ENCODE results near the gene PTPN4. TPM values are rescaled to one million over a fixed set of nuclear protein-coding genes. Genes with fewer than 3 reads are reported as not detected.

PTPN4 gene
- total and polyA plus RNA-seq, 2 of the 13 experiments (the other 11 are each of a cell fraction or from before 2014, with no cell fraction given): 20.3 to 34.6 TPM

DNA sequence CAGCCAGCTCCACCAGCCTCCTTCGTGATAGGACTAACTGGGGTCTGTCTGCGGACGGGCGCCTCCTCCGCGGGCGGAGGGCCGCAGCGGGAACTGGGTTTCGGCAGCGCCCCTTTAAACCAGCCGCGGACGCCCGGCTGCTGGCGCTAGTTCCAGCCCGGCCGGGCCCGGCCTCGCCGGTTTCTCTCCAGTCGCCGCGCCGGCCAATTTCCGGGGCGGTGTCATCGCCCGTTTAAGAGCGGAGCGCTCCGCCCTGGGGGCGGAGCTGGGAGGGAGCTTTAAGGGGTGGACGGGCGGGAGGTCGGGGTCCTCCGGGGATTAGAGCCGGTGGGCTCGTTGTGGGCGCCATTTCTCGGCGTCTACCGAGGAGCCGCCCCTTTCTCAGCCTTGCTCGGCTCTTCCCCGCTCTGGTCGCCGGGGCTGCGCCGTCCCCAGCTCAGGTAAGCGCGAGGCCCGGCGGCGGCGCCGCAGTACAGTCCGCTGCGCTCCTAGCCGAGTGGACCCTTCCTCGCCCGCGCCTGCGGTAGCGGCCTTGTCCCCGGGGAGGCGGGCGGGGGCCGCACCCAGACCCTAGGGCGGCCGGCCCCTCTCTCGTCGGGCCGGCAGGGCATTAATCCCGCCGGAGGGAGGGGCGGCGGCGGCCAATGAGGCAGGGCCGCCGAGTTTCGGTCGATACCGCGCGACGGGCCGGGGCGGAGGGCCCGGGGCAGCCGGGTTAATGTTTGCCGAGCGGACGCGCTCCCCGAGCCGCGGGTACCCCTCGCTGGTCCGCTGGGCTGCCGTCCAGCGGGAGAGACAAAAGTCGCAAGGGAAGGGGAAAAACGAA lies 253.3 kb downstream of the PTPN4 start, which contains the start of gene EPB41L5 (continued):
- TF ChIP-seq, protein P1, sequence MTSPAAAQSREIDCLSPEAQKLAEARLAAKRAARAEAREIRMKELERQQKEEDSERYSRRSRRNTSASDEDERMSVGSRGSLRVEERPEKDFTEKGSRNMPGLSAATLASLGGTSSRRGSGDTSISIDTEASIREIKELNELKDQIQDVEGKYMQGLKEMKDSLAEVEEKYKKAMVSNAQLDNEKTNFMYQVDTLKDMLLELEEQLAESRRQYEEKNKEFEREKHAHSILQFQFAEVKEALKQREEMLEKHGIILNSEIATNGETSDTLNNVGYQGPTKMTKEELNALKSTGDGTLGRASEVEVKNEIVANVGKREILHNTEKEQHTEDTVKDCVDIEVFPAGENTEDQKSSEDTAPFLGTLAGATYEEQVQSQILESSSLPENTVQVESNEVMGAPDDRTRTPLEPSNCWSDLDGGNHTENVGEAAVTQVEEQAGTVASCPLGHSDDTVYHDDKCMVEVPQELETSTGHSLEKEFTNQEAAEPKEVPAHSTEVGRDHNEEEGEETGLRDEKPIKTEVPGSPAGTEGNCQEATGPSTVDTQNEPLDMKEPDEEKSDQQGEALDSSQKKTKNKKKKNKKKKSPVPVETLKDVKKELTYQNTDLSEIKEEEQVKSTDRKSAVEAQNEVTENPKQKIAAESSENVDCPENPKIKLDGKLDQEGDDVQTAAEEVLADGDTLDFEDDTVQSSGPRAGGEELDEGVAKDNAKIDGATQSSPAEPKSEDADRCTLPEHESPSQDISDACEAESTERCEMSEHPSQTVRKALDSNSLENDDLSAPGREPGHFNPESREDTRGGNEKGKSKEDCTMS (CRISPR knock-in tag; conservative IDR thresholded peaks at IDR 0.05): no peak
- TF ChIP-seq, protein P2, sequence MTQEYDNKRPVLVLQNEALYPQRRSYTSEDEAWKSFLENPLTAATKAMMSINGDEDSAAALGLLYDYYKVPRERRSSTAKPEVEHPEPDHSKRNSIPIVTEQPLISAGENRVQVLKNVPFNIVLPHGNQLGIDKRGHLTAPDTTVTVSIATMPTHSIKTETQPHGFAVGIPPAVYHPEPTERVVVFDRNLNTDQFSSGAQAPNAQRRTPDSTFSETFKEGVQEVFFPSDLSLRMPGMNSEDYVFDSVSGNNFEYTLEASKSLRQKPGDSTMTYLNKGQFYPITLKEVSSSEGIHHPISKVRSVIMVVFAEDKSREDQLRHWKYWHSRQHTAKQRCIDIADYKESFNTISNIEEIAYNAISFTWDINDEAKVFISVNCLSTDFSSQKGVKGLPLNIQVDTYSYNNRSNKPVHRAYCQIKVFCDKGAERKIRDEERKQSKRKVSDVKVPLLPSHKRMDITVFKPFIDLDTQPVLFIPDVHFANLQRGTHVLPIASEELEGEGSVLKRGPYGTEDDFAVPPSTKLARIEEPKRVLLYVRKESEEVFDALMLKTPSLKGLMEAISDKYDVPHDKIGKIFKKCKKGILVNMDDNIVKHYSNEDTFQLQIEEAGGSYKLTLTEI (CRISPR knock-in tag; conservative IDR thresholded peaks at IDR 0.05): no peak
- peak; percentile 82 for TF ChIP-seq TFDP1 (CRISPR knock-in tag; IDR thresholded peaks at IDR 0.05; ENCODE audit: borderline replicate concordance)
- TF ChIP-seq KDM1A (CRISPR knock-in tag; IDR thresholded peaks at IDR 0.05): peak; percentile 28; the same call in 1 of the 2 replicates
- peak in 1 of 2 experiments; percentile 6; a peak in 1 of 4 replicates for TF ChIP-seq NR2F1 (CRISPR knock-in tag; IDR thresholded peaks at IDR 0.05)
- peak; percentile 75 for TF ChIP-seq NFYB (CRISPR knock-in tag; IDR thresholded peaks at IDR 0.05)
- TF ChIP-seq ZNF773 (CRISPR knock-in tag; IDR thresholded peaks at IDR 0.05; ENCODE audit: borderline replicate concordance): no peak; the same call in 1 of the 2 replicates
- TF ChIP-seq ZNF841 (CRISPR knock-in tag; IDR thresholded peaks at IDR 0.05; ENCODE audit: borderline replicate concordance): 0 out of 2 replicates have a peak, but pooled peaks have one; percentile 18
- TF ChIP-seq HOXA9 (CRISPR knock-in tag; IDR thresholded peaks at IDR 0.05; ENCODE audit: borderline replicate concordance): peak; percentile 74; the same call in 1 of the 2 replicates
- TF ChIP-seq, protein P3, sequence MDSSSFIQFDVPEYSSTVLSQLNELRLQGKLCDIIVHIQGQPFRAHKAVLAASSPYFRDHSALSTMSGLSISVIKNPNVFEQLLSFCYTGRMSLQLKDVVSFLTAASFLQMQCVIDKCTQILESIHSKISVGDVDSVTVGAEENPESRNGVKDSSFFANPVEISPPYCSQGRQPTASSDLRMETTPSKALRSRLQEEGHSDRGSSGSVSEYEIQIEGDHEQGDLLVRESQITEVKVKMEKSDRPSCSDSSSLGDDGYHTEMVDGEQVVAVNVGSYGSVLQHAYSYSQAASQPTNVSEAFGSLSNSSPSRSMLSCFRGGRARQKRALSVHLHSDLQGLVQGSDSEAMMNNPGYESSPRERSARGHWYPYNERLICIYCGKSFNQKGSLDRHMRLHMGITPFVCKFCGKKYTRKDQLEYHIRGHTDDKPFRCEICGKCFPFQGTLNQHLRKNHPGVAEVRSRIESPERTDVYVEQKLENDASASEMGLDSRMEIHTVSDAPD (CRISPR knock-in tag; IDR thresholded peaks at IDR 0.05): peak; percentile 23; the same call in 1 of the 2 replicates
- no peak; the same call in none of the 2 replicates for TF ChIP-seq ZNF44 (CRISPR knock-in tag; IDR thresholded peaks at IDR 0.05)
- no peak for TF ChIP-seq FOXK2 (IDR thresholded peaks at IDR 0.05)
- peak; percentile 39; the same call in 1 of the 2 replicates for TF ChIP-seq TFAP4 (IDR thresholded peaks at IDR 0.05; ENCODE audit: borderline replicate concordance, low read depth)
- no peak for TF ChIP-seq NFRKB (IDR thresholded peaks at IDR 0.05)
- TF ChIP-seq, protein P4, sequence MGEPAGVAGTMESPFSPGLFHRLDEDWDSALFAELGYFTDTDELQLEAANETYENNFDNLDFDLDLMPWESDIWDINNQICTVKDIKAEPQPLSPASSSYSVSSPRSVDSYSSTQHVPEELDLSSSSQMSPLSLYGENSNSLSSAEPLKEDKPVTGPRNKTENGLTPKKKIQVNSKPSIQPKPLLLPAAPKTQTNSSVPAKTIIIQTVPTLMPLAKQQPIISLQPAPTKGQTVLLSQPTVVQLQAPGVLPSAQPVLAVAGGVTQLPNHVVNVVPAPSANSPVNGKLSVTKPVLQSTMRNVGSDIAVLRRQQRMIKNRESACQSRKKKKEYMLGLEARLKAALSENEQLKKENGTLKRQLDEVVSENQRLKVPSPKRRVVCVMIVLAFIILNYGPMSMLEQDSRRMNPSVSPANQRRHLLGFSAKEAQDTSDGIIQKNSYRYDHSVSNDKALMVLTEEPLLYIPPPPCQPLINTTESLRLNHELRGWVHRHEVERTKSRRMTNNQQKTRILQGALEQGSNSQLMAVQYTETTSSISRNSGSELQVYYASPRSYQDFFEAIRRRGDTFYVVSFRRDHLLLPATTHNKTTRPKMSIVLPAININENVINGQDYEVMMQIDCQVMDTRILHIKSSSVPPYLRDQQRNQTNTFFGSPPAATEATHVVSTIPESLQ (CRISPR knock-in tag; conservative IDR thresholded peaks at IDR 0.05): no peak; the same call in 1 of the 2 replicates

All from HepG2 (cell line).